GM18502 (cell line): ENCODE data around the gene EMILIN2.
"Not testable (repeated sequence)": the region's sequence is repeated elsewhere in the genome, so short reads cannot be mapped to it uniquely, and the experiment has no call there.

Source experiments
- ATAC-seq: cut with Tn5 transposase; IDR thresholded peaks from one replicate; pipeline ENCODE4 v1.9.1; 2021; ENCODE audit warnings: mild to moderate bottlenecking; ENCODE audit not compliant: unreplicated experiment, poor library complexity

EMILIN2 gene

GRCh38 chr18:2840521-2840920 lies 6.3 kb upstream of the EMILIN2 start:
- ATAC-seq, result no peak

- no peak for ATAC-seq
Measured at GRCh38 chr18:2843146-2843545, 3.7 kb upstream of the EMILIN2 start.

- no peak for ATAC-seq
Measured at GRCh38 chr18:2845172-2845571, 1.6 kb upstream of the EMILIN2 start.

- peak; percentile 48 for ATAC-seq
Measured at GRCh38 chr18:2847317-2848246, 776 bp downstream of the EMILIN2 start.

GRCh38 chr18:2848247-2849246 lies 1.7 kb downstream of the EMILIN2 start:
- ATAC-seq, result no peak

- ATAC-seq, result no peak
Measured at GRCh38 chr18:2850816-2851215, 4.0 kb downstream of the EMILIN2 start.

- ATAC-seq, result no peak
Measured at GRCh38 chr18:2851771-2852170, 5.0 kb downstream of the EMILIN2 start.

GRCh38 chr18:2852460-2852859 lies 5.7 kb downstream of the EMILIN2 start:
- not testable (repeated sequence) for ATAC-seq

GRCh38 chr18:2853173-2853925 lies 6.5 kb downstream of the EMILIN2 start:
- ATAC-seq, result no peak

GRCh38 chr18:2853926-2854664 lies 7.3 kb downstream of the EMILIN2 start:
- no peak for ATAC-seq

GRCh38 chr18:2854875-2855274 lies 8.1 kb downstream of the EMILIN2 start:
- no peak for ATAC-seq

GRCh38 chr18:2855560-2856350 lies 8.9 kb downstream of the EMILIN2 start:
- no peak for ATAC-seq

GRCh38 chr18:2856547-2857170 lies 9.9 kb downstream of the EMILIN2 start:
- ATAC-seq, result no peak

- no peak for ATAC-seq
Measured at GRCh38 chr18:2857491-2858131, 10.8 kb downstream of the EMILIN2 start.

- ATAC-seq, result not testable (repeated sequence)
Measured at GRCh38 chr18:2860397-2860796, 13.6 kb downstream of the EMILIN2 start.

GRCh38 chr18:2863997-2864396 lies 17.2 kb downstream of the EMILIN2 start:
- not testable (repeated sequence) for ATAC-seq

GRCh38 chr18:2866465-2866864 lies 19.7 kb downstream of the EMILIN2 start:
- ATAC-seq, result not testable (repeated sequence)

- ATAC-seq, result no peak
Measured at GRCh38 chr18:2869207-2869606, 22.4 kb downstream of the EMILIN2 start.
